Motor neuron (in vitro differentiated cells): ENCODE data around the gene DPF3. TPM values are rescaled to one million over a fixed set of nuclear protein-coding genes. Genes with fewer than 3 reads are reported as not detected.

Experiments used
- ATAC-seq, 8 experiments: fragments of 200-7000 bp; cut with Tn5 transposase; replicated peaks in 6 of 8; 2 replicates each; pipeline ENCODE4 v1.8.0; 2021; ENCODE audit warnings: mild to moderate bottlenecking in 8 of 8, moderate library complexity in 8 of 8
- H3K27ac ChIP-seq, 2 donors: fragments of 250-450 bp; sonication (Bioruptor Pico); 2 replicates each; pipeline ENCODE4 v1.9.0; 2021; ENCODE audit warnings: antibody characterized with exemption in 2 of 2, mild to moderate bottlenecking in 2 of 2, moderate library complexity in 1 of 2
- H3K4me1 ChIP-seq, 2 donors: fragments of 250-450 bp; sonication (Bioruptor Pico); replicated peaks in 1 of 2; 2 replicates each; pipeline ENCODE4 v1.6.1; 2021; ENCODE audit warnings: antibody characterized with exemption in 2 of 2, mild to moderate bottlenecking in 2 of 2, moderate library complexity in 1 of 2
- H3K4me3 ChIP-seq, 5 donors: fragments of 250-450 bp; sonication (Bioruptor Pico); 2 replicates each; pipeline ENCODE4 v1.9.0; 2021; ENCODE audit warnings: antibody characterized with exemption in 5 of 5, mild to moderate bottlenecking in 5 of 5, moderate library complexity in 4 of 5
- WGBS, 10 experiments: fragments of 450-650 bp; shearing (Covaris generic); methylation state at CpG; one replicate each; pipeline ENCODE4 v1.0.0; 2022; 5-methylcytosine and 5-hydroxymethylcytosine counted together
- in situ Hi-C, 9 experiments: fragments of 400-800 bp; cut with MboI; loops; one replicate each; pipeline ENCODE4 v1.15.0; 2021; ENCODE audit warnings: low sequenced_read_pairs in 9 of 9, low pct_unique_long_range_greater_than_20kb in 2 of 9; ENCODE audit not compliant: unreplicated experiment in 9 of 9
- total RNA-seq, 8 experiments: library from RNA; unstranded; fragments of 300-600 nt; gene quantifications; 2 replicates each; pipeline versions ENCODE4 v1.2.3 to v1.2.4, GENCODE V29; 2022

The DPF3 gene
- total RNA-seq, 8 experiments from 2014 or later: 5.0 to 10.8 (median 8.6) TPM

DNA sequence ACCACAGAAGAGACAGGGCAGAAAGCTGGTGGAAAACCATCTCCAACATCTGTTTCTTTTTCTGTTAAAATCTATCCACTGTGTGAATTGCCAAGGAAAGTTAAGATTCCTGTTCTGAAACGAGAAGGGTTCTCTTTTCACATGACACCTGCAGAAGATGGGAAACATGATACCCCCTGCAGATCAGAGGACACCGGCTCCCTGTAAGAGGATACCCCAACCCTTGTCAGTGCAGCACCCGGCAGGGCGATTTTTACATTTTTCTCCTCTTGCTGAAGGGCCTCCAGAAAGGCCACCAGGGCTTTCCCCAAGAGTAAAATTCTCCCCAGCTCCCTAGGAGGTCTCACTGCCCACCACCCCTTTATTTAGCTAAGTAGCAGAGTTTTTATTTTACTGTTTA lies 48.2 kb downstream of the DPF3 start:
- no peak overlapping the region for H3K4me3 ChIP-seq
- no peak for ATAC-seq
- H3K27ac ChIP-seq: no peak overlapping the region
- WGBS, 10 experiments: 13 to 100% (median 72%) methylated on average over 1 to 4 of the region's 4 CpGs; no CpG with 5 or more reads in 3 of the 10 experiments
- no peaks in the 10 kb centered on the region for H3K4me1 ChIP-seq
- in situ Hi-C loops: no loop called here

GRCh38 chr14:72845196-72845595 lies 48.7 kb downstream of the DPF3 start:
- Histone ChIP-seq H3K27ac (no peak overlapping the region), H3K4me1 (no peaks in the 10 kb centered on the region), H3K4me3 (no peak overlapping the region)
- 0 to 100% (median 81%) methylated on average over 1 to 4 of the region's 4 CpGs; no CpG with 5 or more reads in 5 of the 10 experiments for WGBS, 10 experiments
- ATAC-seq: no peak
- in situ Hi-C loops: no loop called here

DNA sequence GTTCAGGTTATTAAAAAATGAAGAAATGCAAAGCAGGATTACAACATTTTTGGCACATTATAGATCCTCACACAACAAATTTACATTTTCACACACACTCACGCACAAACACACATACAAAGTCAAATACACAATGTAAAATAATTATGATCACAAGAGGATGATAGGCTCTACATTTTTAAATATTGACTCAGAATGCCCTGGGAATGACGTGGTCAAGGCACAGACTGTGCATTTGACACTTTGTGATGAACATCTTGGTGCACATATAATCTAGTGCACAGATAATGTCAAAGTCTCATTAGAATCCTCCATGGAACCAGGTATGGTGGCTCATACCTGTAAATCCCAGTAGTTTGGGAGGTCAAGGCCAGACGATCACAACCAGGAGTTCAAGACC lies 49.4 kb downstream of the DPF3 start:
- 17 to 100% (median 65%) methylated on average over 1 to 3 of the region's 3 CpGs; no CpG with 5 or more reads in 4 of the 10 experiments for WGBS, 10 experiments
- Histone ChIP-seq H3K4me1 (no peaks in the 10 kb centered on the region), H3K27ac (no peak overlapping the region), H3K4me3 (no peak overlapping the region)
- in situ Hi-C loops: no loop called here
- peak in 2 of 8 experiments; percentile 54 to 76 for ATAC-seq

DNA sequence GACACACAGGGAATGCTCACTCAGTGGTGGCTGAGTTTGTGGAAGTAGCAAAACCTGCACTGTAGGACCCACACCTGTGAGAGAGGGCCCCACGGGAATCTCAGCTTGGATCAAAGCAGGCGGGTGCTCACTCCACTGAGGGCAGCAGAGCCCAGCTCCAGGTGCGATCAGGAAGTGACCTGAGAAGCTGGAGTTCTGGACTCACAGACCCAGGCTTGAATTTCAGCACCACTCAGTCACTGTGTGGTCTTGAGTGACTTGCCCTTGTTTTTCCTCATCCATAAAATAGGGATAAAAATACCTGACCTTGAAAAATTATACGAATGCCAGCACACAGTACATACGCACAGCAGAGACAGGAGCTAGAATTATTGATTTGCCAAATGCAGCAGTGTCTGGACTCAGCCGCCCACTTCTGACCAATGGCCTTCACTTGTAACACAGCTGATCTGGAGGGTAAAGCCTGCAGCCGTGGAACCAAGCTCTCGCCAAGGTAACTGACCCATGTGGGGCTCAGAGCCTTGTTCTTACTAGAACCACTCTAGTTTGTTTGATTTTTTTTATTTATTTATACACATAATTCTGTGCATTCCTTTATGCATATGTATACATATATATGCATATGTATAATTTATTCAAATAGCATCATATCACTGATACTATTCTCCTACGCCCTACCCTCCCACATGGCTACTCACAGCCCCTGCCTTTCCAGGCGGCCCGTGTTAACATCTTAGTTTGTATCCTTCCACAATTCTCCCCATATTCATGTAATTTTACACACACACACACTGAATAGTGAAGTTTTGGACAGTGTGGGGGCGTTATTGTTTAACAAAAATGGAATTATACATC lies 53.9 kb downstream of the DPF3 start:
- H3K4me3 ChIP-seq: no peak overlapping the region
- WGBS, 10 experiments: 4 to 96% (median 76%) methylated on average over 2 to 9 of the region's 12 CpGs; no CpG with 5 or more reads in 3 of the 10 experiments
- no peak overlapping the region for H3K27ac ChIP-seq
- in situ Hi-C loops: no loop called here
- peak in 4 of 8 experiments; percentile 21 to 96 (median 60) for ATAC-seq
- no peaks in the 10 kb centered on the region for H3K4me1 ChIP-seq

DNA sequence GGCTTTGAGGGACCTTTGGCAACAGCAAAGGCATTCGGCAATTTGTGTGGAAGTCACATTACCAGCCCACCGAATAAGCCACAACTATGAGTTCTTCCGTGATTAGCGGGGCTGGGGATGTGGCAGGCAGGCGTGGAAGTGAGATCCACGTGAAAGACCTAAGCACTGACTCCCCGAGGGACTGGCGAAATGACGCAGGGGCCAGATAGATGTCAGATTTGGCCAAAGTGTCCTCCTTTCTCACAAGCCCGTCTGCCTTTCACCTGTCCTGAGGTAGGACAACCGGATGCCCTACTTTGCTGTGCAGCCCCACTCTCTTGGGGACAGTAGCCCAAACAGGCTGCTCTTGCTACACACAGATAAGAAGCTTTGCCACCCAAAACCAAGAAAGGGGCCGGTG lies 54.5 kb downstream of the DPF3 start:
- in situ Hi-C loops: no loop called here
- ATAC-seq: no peak
- no peak overlapping the region for H3K4me3 ChIP-seq
- no peaks in the 10 kb centered on the region for H3K4me1 ChIP-seq
- 90 to 100% (median 94%) methylated on average over 2 to 11 of the region's 12 CpGs; no CpG with 5 or more reads in 3 of the 10 experiments for WGBS, 10 experiments
- no peak overlapping the region for H3K27ac ChIP-seq

- H3K27ac ChIP-seq: no peak overlapping the region
- H3K4me3 ChIP-seq: no peak overlapping the region
- 60 to 100% (median 75%) methylated on average over 1 to 3 of the region's 4 CpGs; no CpG with 5 or more reads in 6 of the 10 experiments for WGBS, 10 experiments
- ATAC-seq: no peak
- no peaks in the 10 kb centered on the region for H3K4me1 ChIP-seq
- in situ Hi-C loops: no loop called here
These were observed 57.8 kb downstream of the DPF3 start for GRCh38 chr14:72836085-72836484.

DNA sequence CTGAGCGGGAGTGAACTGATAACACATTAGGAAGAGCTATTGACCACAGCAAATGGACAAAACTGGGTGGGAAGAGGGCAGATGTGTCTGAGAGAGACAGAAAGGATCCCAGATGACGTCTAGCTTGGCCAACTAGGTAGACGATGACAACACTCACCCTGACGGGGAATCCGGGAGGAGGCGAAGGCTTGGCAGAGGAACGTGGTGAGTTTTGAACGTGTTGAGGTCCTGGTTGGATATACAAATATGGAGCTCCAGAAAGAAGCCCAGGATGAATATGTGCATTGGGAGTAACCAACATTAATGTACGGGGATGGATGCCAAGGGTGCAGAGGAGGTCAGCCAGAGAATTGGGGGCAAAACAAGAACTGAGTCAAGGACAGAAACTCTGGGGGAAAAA lies 60.7 kb downstream of the DPF3 start:
- WGBS, 10 experiments: 14 to 100% (median 87%) methylated on average over 1 to 9 of the region's 9 CpGs
- no peak overlapping the region for H3K27ac ChIP-seq

DNA sequence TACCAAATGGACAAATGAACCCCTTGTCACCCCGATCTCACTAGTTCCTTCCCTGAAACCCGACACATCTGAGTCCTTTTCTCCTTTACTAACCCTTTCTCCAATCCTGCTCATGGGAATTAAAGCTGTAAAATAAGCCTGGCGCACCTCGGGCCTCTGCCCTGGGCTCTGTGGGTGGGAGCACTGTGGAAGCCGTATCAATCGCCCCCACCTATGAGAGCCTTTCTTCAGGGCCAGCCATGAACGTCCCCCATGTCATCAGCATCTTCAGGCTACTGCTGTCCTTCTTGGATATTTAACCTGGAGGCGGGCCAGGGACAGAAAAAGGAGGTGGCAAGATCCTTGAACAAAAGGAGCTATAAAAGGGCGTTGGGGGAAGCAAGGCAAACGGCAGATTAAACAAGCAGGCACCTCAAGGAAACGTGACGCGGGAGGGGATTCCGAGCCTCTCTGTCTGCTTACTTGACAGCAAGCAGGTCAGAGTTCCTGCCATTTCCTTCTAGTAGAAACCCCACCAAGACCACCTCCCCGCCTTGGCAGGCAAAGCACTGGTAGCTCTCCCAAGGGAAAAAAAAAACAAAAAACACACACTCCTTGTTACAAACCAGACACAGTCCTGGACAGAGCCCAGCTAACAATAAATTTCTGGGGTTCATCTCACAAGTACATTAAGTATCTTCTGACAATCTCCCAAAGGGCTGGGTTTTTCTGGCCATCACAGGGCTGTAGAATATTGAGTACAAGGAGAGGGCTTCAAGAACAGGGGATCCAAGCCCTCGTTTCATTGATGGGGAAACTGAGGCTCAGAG lies 62.9 kb downstream of the DPF3 start:
- ATAC-seq: no peak
- whole genome bisulfite sequencing, 10 experiments: 0 to 63% (median 46%) methylated on average over 1 to 13 of the region's 16 CpGs; no CpG with 5 or more reads in 2 of the 10 experiments
- Histone ChIP-seq H3K4me1 (peaks cover 4 to 6% of the 10 kb centered on the region in 2 donors), H3K27ac (no peak overlapping the region), H3K4me3 (no peak overlapping the region)
- in situ Hi-C loops: no loop called here

More for the DNA sequence above, 60.7 kb downstream of the DPF3 start:
- peak in 3 of 8 experiments; percentile 84 to 90 (median 85) for ATAC-seq
- Histone ChIP-seq H3K4me1 (peaks cover 0 to 4% of the 10 kb centered on the region in 2 donors), H3K4me3 (no peak overlapping the region)
- in situ Hi-C loops: no loop called here

DNA sequence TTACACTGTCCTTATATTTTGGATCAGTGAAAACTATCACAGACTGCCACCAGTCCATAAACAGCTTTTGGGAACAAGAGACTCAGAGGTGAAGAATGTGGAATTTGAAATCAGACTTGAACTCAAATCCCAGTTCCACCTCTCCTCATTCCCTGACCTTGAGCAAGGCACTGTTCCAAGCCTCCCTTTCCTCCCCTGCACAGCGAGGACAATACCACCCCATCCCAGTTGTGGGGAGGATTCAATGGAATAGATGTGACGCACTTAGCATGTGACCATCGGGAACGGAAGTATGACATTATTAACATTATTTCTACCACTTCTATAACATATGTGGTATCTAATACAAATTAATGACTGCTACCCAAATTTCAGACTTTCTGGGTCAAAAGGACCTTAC lies 63.5 kb downstream of the DPF3 start:
- 29 to 90% (median 79%) methylated on average over 1 to 4 of the region's 4 CpGs; no CpG with 5 or more reads in 3 of the 10 experiments for WGBS, 10 experiments

GRCh38 chr14:72828604-72829003 lies 65.3 kb downstream of the DPF3 start:
- 50 to 100% (median 86%) methylated on average over 1 to 4 of the region's 5 CpGs; no CpG with 5 or more reads in 2 of the 10 experiments for WGBS, 10 experiments
- Histone ChIP-seq H3K27ac (no peak overlapping the region), H3K4me1 (peaks cover 4 to 8% of the 10 kb centered on the region in 2 donors), H3K4me3 (no peak overlapping the region)
- no peak for ATAC-seq
- in situ Hi-C loops: no loop called here

More for the DNA sequence above, 63.5 kb downstream of the DPF3 start:
- peaks cover 4 to 8% of the 10 kb centered on the region in 2 donors for H3K4me1 ChIP-seq
- in situ Hi-C loops: no loop called here
- H3K4me3 ChIP-seq: no peak overlapping the region
- ATAC-seq: no peak
- no peak overlapping the region for H3K27ac ChIP-seq

DNA sequence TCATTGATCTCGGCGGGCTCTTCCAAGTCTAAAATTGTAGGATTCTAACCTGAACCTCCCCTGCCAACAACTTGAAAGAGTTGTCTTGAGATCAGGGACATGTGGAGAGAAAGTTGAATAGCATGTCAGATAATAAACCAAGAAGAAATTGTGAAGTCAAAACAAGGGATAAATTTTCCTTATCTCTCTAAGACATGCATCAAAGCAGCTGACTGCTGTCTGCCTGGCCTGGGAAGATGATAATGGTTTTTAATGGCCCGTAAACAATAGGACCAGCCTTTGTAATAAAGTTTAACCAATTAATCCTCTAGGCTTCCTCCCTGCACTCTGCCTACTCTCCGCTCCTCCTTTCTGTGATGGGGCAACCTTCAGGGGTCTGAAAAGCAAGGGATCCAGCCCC lies 67.9 kb downstream of the DPF3 start:
- H3K4me3 ChIP-seq: no peak overlapping the region
- in situ Hi-C loops: no loop called here
- no peak overlapping the region for H3K27ac ChIP-seq
- ATAC-seq: no peak
- 63 to 100% (median 84%) methylated on average over 1 to 3 of the region's 4 CpGs; no CpG with 5 or more reads in 2 of the 10 experiments for WGBS, 10 experiments
- H3K4me1 ChIP-seq: peaks cover 4 to 8% of the 10 kb centered on the region in 2 donors

DNA sequence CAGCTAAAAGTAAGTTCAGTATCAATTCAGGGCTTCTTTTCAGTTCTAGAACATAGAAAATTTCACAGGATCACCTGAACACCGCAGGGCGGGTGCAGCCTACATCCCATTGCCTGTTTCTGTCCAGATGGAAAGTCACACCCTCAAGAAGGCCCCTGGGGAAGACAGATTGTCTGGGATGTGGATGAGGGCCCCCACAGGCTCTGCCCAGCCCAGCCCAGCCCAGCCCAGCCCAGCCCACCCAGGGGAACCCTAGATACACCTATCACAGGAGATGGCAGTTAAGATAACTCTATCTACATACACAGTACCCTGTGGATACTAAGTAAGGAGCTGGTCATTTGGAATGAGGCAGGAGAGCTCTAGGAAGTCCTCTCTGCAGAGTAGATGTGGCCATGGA lies 68.4 kb downstream of the DPF3 start:
- no peak for ATAC-seq
- in situ Hi-C loops: no loop called here
- Histone ChIP-seq H3K27ac (no peak overlapping the region), H3K4me3 (no peak overlapping the region), H3K4me1 (peaks cover 0 to 8% of the 10 kb centered on the region in 2 donors)
- WGBS, 10 experiments: 8% methylated on average over 2 of the region's 2 CpGs; no CpG with 5 or more reads in 9 of the 10 experiments

DNA sequence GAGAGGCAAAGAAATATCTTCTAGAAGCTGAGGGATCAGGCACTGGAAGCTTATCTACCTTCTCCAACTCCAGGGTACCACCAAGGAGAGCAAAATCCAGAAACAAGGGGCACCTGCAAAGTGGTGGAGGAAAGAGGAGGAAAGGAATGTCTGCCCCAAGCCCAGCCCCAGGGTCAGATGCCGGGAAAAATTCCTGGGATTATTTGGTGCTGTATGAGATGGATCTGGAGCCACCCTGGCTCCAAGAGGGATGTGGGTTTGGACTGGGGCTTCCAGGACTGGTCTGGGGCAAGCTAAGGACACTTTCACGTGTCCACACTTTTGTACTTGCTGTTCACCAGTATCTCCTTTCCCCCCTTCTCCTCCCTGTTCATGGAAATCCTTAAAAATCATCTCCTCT lies 69.8 kb downstream of the DPF3 start:
- in situ Hi-C loops: no loop called here
- Histone ChIP-seq H3K27ac (no peak overlapping the region), H3K4me1 (peaks cover 0 to 8% of the 10 kb centered on the region in 2 donors), H3K4me3 (no peak overlapping the region)
- no peak for ATAC-seq
- WGBS, 10 experiments: 0 to 75% (median 56%) methylated on average over 1 to 2 of the region's 2 CpGs; no CpG with 5 or more reads in 2 of the 10 experiments
